Caco-2 (cell line): ENCODE results near the gene MYO18A. TPM values are rescaled to one million over a fixed set of nuclear protein-coding genes. Genes with fewer than 3 reads are reported as not detected.

Experiments used
- BruUV-seq: library from RNA; stranded (reverse); fragments of 400-500 nt; replicated peaks from 2 replicates; lab custom pipeline; 2021; lab: Mats Ljungman, UMichigan
- CTCF ChIA-PET: fragments of 300-600 bp; sonication (Branson Sonifier 250); formaldehyde crosslinking; loops from one replicate; lab custom pipeline; 2022; ENCODE audit warnings: antibody characterized with exemption; lab: Charles Lee
- POLR2A ChIA-PET: fragments of 300-600 bp; sonication (Branson Sonifier 250); formaldehyde crosslinking; loops from one replicate; lab custom pipeline; 2022; ENCODE audit warnings: antibody characterized with exemption; lab: Charles Lee
- DNase-seq, 2 experiments: peaks; one replicate each; pipeline versions ENCODE4 v3.0.0 to v3.0.0-alpha.2; 2020 to 2022
- H3K27me3 ChIP-seq: replicated peaks from 2 replicates; pipeline ENCODE4 v1.6.0; 2011; ENCODE audit warnings: low read length; ENCODE audit not compliant: control insufficient read depth, insufficient read depth
- H3K36me3 ChIP-seq: 2 replicates; pipeline ENCODE4 v1.5.1; 2011; ENCODE audit warnings: low read length; ENCODE audit not compliant: control insufficient read depth, insufficient read depth
- H3K4me1 ChIP-seq: fragments of 250-450 bp; sonication (Bioruptor Pico); 2 replicates; pipeline ENCODE4 v1.5.1; 2020; ENCODE audit warnings: mild to moderate bottlenecking
- H3K4me3 ChIP-seq: 2 replicates; pipeline ENCODE4 v1.5.1; 2011; ENCODE audit warnings: low read depth, mild to moderate bottlenecking, control low read depth, low read length
- H3K9me3 ChIP-seq: fragments of 250-450 bp; sonication (Bioruptor Pico); 2 replicates; pipeline ENCODE4 v1.5.1; 2020; ENCODE audit warnings: mild to moderate bottlenecking, moderate library complexity
- H3K27ac Mint-ChIP-seq: one replicate; pipeline ENCODE4 v1.8.0; 2022; ENCODE audit warnings: mixed read lengths; ENCODE audit not compliant: unreplicated experiment
- H3K27me3 Mint-ChIP-seq: one replicate; pipeline ENCODE4 v1.8.0; 2022; ENCODE audit warnings: mixed read lengths; ENCODE audit not compliant: insufficient read depth, unreplicated experiment
- H3K36me3 Mint-ChIP-seq: one replicate; pipeline ENCODE4 v1.8.0; 2022; ENCODE audit warnings: mild to moderate bottlenecking, mixed read lengths; ENCODE audit not compliant: insufficient read depth, unreplicated experiment
- H3K4me1 Mint-ChIP-seq: one replicate; pipeline ENCODE4 v1.8.0; 2022; ENCODE audit warnings: low read depth, mixed read lengths; ENCODE audit not compliant: unreplicated experiment
- H3K4me3 Mint-ChIP-seq: one replicate; pipeline ENCODE4 v1.8.0; 2022; ENCODE audit warnings: mild to moderate bottlenecking, moderate library complexity, mixed read lengths; ENCODE audit not compliant: unreplicated experiment
- H3K9me3 Mint-ChIP-seq: one replicate; pipeline ENCODE4 v1.8.0; 2022; ENCODE audit warnings: mixed read lengths; ENCODE audit not compliant: unreplicated experiment
- CTCF ChIP-seq, 2 experiments: fragments of 200-600 bp in 1 of 2; IDR thresholded peaks; 1 replicate in 1 of 2; 2 replicates in 1 of 2; pipeline versions ENCODE4 v1.5.1 to v1.8.0; 2011 to 2022; ENCODE audit warnings: antibody characterized with exemption in 1 of 2, control low read depth in 1 of 2, inconsistent platforms in 1 of 2, low read depth in 1 of 2, low read length in 1 of 2, mild to moderate bottlenecking in 1 of 2, moderate library complexity in 1 of 2; ENCODE audit not compliant: insufficient read depth in 1 of 2, severe bottlenecking in 1 of 2, unreplicated experiment in 1 of 2
- intact Hi-C: fragments of 100-400 bp; cut with micrococcal nuclease; formaldehyde crosslinking; loops from one replicate; pipeline ENCODE4 v1.10.0; 2022; ENCODE audit not compliant: unreplicated experiment
- total RNA-seq: library from RNA; stranded (reverse); gene quantifications from 2 replicates; pipeline ENCODE4 v1.2.3, GENCODE V29; 2022

Gene MYO18A
- total RNA-seq, 1 experiment from 2014 or later: 47.1 TPM

- no peak for TF ChIP-seq CTCF (IDR thresholded peaks at IDR 0.05; ENCODE audit: insufficient read depth in 1 of 2, low read depth in 1 of 2, low read length in 1 of 2, severe bottlenecking in 1 of 2, unreplicated experiment in 1 of 2)
- no peak for DNase-seq
- BruUV-seq: no TSS peak
- no peaks in the 10 kb centered on the region for H3K4me1 Mint-ChIP-seq
- CTCF ChIA-PET: no interaction called here
- no peaks in the 10 kb centered on the region for H3K36me3 Mint-ChIP-seq
- H3K27ac Mint-ChIP-seq: no peak overlapping the region
- H3K4me3 Mint-ChIP-seq: no peak overlapping the region
- POLR2A ChIA-PET: no interaction called here
- Histone ChIP-seq H3K4me3 (no peak overlapping the region), H3K4me1 (no peaks in the 10 kb centered on the region), H3K27me3 (no peaks in the 10 kb centered on the region), H3K9me3 (no peaks in the 10 kb centered on the region), H3K36me3 (no peaks in the 10 kb centered on the region)
- intact Hi-C loops: no loop called here
- H3K27me3 Mint-ChIP-seq: peaks cover 7% of the 10 kb centered on the region
- H3K9me3 Mint-ChIP-seq: no peaks in the 10 kb centered on the region
These were observed 113.6 kb downstream of the MYO18A start for GRCh38 chr17:29066606-29067005.

- DNase-seq: no peak
- Histone ChIP-seq H3K27me3 (no peaks in the 10 kb centered on the region), H3K36me3 (no peaks in the 10 kb centered on the region), H3K4me1 (no peaks in the 10 kb centered on the region), H3K4me3 (no peak overlapping the region), H3K9me3 (no peaks in the 10 kb centered on the region)
- no TSS peak for BruUV-seq
- Mint-ChIP-seq H3K9me3 (no peaks in the 10 kb centered on the region), H3K4me1 (no peaks in the 10 kb centered on the region), H3K27ac (no peak overlapping the region), H3K27me3 (peaks cover 7% of the 10 kb centered on the region), H3K36me3 (no peaks in the 10 kb centered on the region), H3K4me3 (no peak overlapping the region)
- intact Hi-C loops: no loop called here
- ChIA-PET CTCF (no interaction called here), POLR2A (no interaction called here)
- TF ChIP-seq CTCF (IDR thresholded peaks at IDR 0.05; ENCODE audit: insufficient read depth in 1 of 2, low read depth in 1 of 2, low read length in 1 of 2, severe bottlenecking in 1 of 2, unreplicated experiment in 1 of 2): no peak
These were observed 114.2 kb downstream of the MYO18A start for GRCh38 chr17:29066047-29066446.

- Mint-ChIP-seq H3K4me1 (no peaks in the 10 kb centered on the region), H3K4me3 (no peak overlapping the region), H3K9me3 (no peaks in the 10 kb centered on the region), H3K36me3 (no peaks in the 10 kb centered on the region), H3K27me3 (peaks cover 9% of the 10 kb centered on the region), H3K27ac (no peak overlapping the region)
- H3K36me3 ChIP-seq: no peaks in the 10 kb centered on the region
- intact Hi-C loops: no loop called here
- DNase-seq: no peak
- no peak for TF ChIP-seq CTCF (IDR thresholded peaks at IDR 0.05; ENCODE audit: insufficient read depth in 1 of 2, low read depth in 1 of 2, low read length in 1 of 2, severe bottlenecking in 1 of 2, unreplicated experiment in 1 of 2)
- no peaks in the 10 kb centered on the region for H3K4me1 ChIP-seq
- no peak overlapping the region for H3K4me3 ChIP-seq
- ChIA-PET CTCF (no interaction called here), POLR2A (no interaction called here)
- BruUV-seq: no TSS peak
- H3K27me3 ChIP-seq: no peaks in the 10 kb centered on the region
- no peaks in the 10 kb centered on the region for H3K9me3 ChIP-seq
These were observed 116.2 kb downstream of the MYO18A start for GRCh38 chr17:29063992-29064391.
